ENCODE data around the gene OTUB2.

OTUB2 gene

GRCh38 chr14:94025720-94026119, 420 bp upstream of the OTUB2 start:
- H3K4me3 ChIP-seq (ENCODE audit: low read length) = no peak overlapping the region
- no peaks in the 10 kb centered on the region for H3K27me3 ChIP-seq (ENCODE audit: control insufficient read depth, insufficient read depth, low read length)
- H3K9me3 ChIP-seq (replicated peaks; ENCODE audit: low read length) = no peaks in the 10 kb centered on the region
- H3K4me2 ChIP-seq (ENCODE audit: low read length) = peak overlapping the region; percentile 16
- no peak overlapping the region for H3K9ac ChIP-seq (ENCODE audit: low read depth, low read length)
- no peaks in the 10 kb centered on the region for H3K4me1 ChIP-seq (ENCODE audit: control insufficient read depth, insufficient read depth, low read length)
- H3K36me3 ChIP-seq (ENCODE audit: insufficient read depth, low read length) = no peaks in the 10 kb centered on the region

- Histone ChIP-seq H3K9ac (ENCODE audit: low read depth, low read length) (no peak overlapping the region), H3K36me3 (ENCODE audit: insufficient read depth, low read length) (no peaks in the 10 kb centered on the region), H3K4me3 (ENCODE audit: low read length) (peak overlapping the region; percentile 68), H3K4me2 (ENCODE audit: low read length) (peak overlapping the region; percentile 46), H3K9me3 (replicated peaks; ENCODE audit: low read length) (no peaks in the 10 kb centered on the region), H3K4me1 (ENCODE audit: control insufficient read depth, insufficient read depth, low read length) (no peaks in the 10 kb centered on the region), H3K27me3 (ENCODE audit: control insufficient read depth, insufficient read depth, low read length) (no peaks in the 10 kb centered on the region)
Measured at GRCh38 chr14:94026889-94027469, 839 bp downstream of the OTUB2 start.

- H3K9me3 ChIP-seq (replicated peaks; ENCODE audit: low read length) = no peaks in the 10 kb centered on the region
- no peak overlapping the region for H3K9ac ChIP-seq (ENCODE audit: low read depth, low read length)
- no peak overlapping the region for H3K4me2 ChIP-seq (ENCODE audit: low read length)
- H3K4me3 ChIP-seq (ENCODE audit: low read length) = no peak overlapping the region
- no peaks in the 10 kb centered on the region for H3K27me3 ChIP-seq (ENCODE audit: control insufficient read depth, insufficient read depth, low read length)
- no peaks in the 10 kb centered on the region for H3K4me1 ChIP-seq (ENCODE audit: control insufficient read depth, insufficient read depth, low read length)
- no peaks in the 10 kb centered on the region for H3K36me3 ChIP-seq (ENCODE audit: insufficient read depth, low read length)
Measured at GRCh38 chr14:94027566-94028449, 1.7 kb downstream of the OTUB2 start.

- H3K36me3 ChIP-seq (ENCODE audit: insufficient read depth, low read length) = no peaks in the 10 kb centered on the region
- no peak overlapping the region for H3K4me3 ChIP-seq (ENCODE audit: low read length)
- no peaks in the 10 kb centered on the region for H3K27me3 ChIP-seq (ENCODE audit: control insufficient read depth, insufficient read depth, low read length)
- no peaks in the 10 kb centered on the region for H3K9me3 ChIP-seq (replicated peaks; ENCODE audit: low read length)
- no peaks in the 10 kb centered on the region for H3K4me1 ChIP-seq (ENCODE audit: control insufficient read depth, insufficient read depth, low read length)
- no peak overlapping the region for H3K9ac ChIP-seq (ENCODE audit: low read depth, low read length)
- no peak overlapping the region for H3K4me2 ChIP-seq (ENCODE audit: low read length)
Measured at GRCh38 chr14:94028450-94028826, 2.3 kb downstream of the OTUB2 start.

GRCh38 chr14:94029265-94029664, 3.1 kb downstream of the OTUB2 start:
- H3K4me2 ChIP-seq (ENCODE audit: low read length) = no peak overlapping the region
- H3K27me3 ChIP-seq (ENCODE audit: control insufficient read depth, insufficient read depth, low read length) = no peaks in the 10 kb centered on the region
- H3K4me1 ChIP-seq (ENCODE audit: control insufficient read depth, insufficient read depth, low read length) = no peaks in the 10 kb centered on the region
- H3K36me3 ChIP-seq (ENCODE audit: insufficient read depth, low read length) = no peaks in the 10 kb centered on the region
- no peak overlapping the region for H3K4me3 ChIP-seq (ENCODE audit: low read length)
- H3K9me3 ChIP-seq (replicated peaks; ENCODE audit: low read length) = no peaks in the 10 kb centered on the region
- H3K9ac ChIP-seq (ENCODE audit: low read depth, low read length) = no peak overlapping the region

GRCh38 chr14:94029671-94030203, 3.6 kb downstream of the OTUB2 start:
- no peaks in the 10 kb centered on the region for H3K36me3 ChIP-seq (ENCODE audit: insufficient read depth, low read length)
- H3K9me3 ChIP-seq (replicated peaks; ENCODE audit: low read length) = no peaks in the 10 kb centered on the region
- H3K9ac ChIP-seq (ENCODE audit: low read depth, low read length) = no peak overlapping the region
- H3K4me1 ChIP-seq (ENCODE audit: control insufficient read depth, insufficient read depth, low read length) = no peaks in the 10 kb centered on the region
- H3K27me3 ChIP-seq (ENCODE audit: control insufficient read depth, insufficient read depth, low read length) = no peaks in the 10 kb centered on the region
- H3K4me2 ChIP-seq (ENCODE audit: low read length) = no peak overlapping the region
- no peak overlapping the region for H3K4me3 ChIP-seq (ENCODE audit: low read length)

GRCh38 chr14:94030571-94030970, 4.4 kb downstream of the OTUB2 start:
- Histone ChIP-seq H3K4me3 (ENCODE audit: low read length) (no peak overlapping the region), H3K4me1 (ENCODE audit: control insufficient read depth, insufficient read depth, low read length) (no peaks in the 10 kb centered on the region)

GRCh38 chr14:94031161-94031882, 5.2 kb downstream of the OTUB2 start:
- Histone ChIP-seq H3K4me2 (ENCODE audit: low read length) (no peak overlapping the region), H3K9me3 (replicated peaks; ENCODE audit: low read length) (no peaks in the 10 kb centered on the region), H3K9ac (ENCODE audit: low read depth, low read length) (no peak overlapping the region), H3K36me3 (ENCODE audit: insufficient read depth, low read length) (no peaks in the 10 kb centered on the region), H3K4me1 (ENCODE audit: control insufficient read depth, insufficient read depth, low read length) (no peaks in the 10 kb centered on the region), H3K4me3 (ENCODE audit: low read length) (no peak overlapping the region), H3K27me3 (ENCODE audit: control insufficient read depth, insufficient read depth, low read length) (no peaks in the 10 kb centered on the region)

More at GRCh38 chr14:94030571-94030970, 4.4 kb downstream of the OTUB2 start:
- Histone ChIP-seq H3K4me2 (ENCODE audit: low read length) (no peak overlapping the region), H3K9ac (ENCODE audit: low read depth, low read length) (no peak overlapping the region), H3K27me3 (ENCODE audit: control insufficient read depth, insufficient read depth, low read length) (no peaks in the 10 kb centered on the region), H3K36me3 (ENCODE audit: insufficient read depth, low read length) (no peaks in the 10 kb centered on the region), H3K9me3 (replicated peaks; ENCODE audit: low read length) (no peaks in the 10 kb centered on the region)

GRCh38 chr14:94031883-94032279, 5.7 kb downstream of the OTUB2 start:
- no peaks in the 10 kb centered on the region for H3K27me3 ChIP-seq (ENCODE audit: control insufficient read depth, insufficient read depth, low read length)
- H3K9ac ChIP-seq (ENCODE audit: low read depth, low read length) = no peak overlapping the region
- no peaks in the 10 kb centered on the region for H3K36me3 ChIP-seq (ENCODE audit: insufficient read depth, low read length)
- H3K9me3 ChIP-seq (replicated peaks; ENCODE audit: low read length) = no peaks in the 10 kb centered on the region
- H3K4me1 ChIP-seq (ENCODE audit: control insufficient read depth, insufficient read depth, low read length) = no peaks in the 10 kb centered on the region
- no peak overlapping the region for H3K4me2 ChIP-seq (ENCODE audit: low read length)
- no peak overlapping the region for H3K4me3 ChIP-seq (ENCODE audit: low read length)

GRCh38 chr14:94034886-94035285, 8.7 kb downstream of the OTUB2 start:
- Histone ChIP-seq H3K4me1 (ENCODE audit: control insufficient read depth, insufficient read depth, low read length) (no peaks in the 10 kb centered on the region), H3K4me3 (ENCODE audit: low read length) (no peak overlapping the region), H3K9me3 (replicated peaks; ENCODE audit: low read length) (no peaks in the 10 kb centered on the region), H3K27me3 (ENCODE audit: control insufficient read depth, insufficient read depth, low read length) (no peaks in the 10 kb centered on the region), H3K4me2 (ENCODE audit: low read length) (no peak overlapping the region), H3K36me3 (ENCODE audit: insufficient read depth, low read length) (no peaks in the 10 kb centered on the region), H3K9ac (ENCODE audit: low read depth, low read length) (no peak overlapping the region)

- H3K4me2 ChIP-seq (ENCODE audit: low read length) = no peak overlapping the region
- no peaks in the 10 kb centered on the region for H3K9me3 ChIP-seq (replicated peaks; ENCODE audit: low read length)
- H3K27me3 ChIP-seq (ENCODE audit: control insufficient read depth, insufficient read depth, low read length) = no peaks in the 10 kb centered on the region
- no peaks in the 10 kb centered on the region for H3K36me3 ChIP-seq (ENCODE audit: insufficient read depth, low read length)
- H3K4me1 ChIP-seq (ENCODE audit: control insufficient read depth, insufficient read depth, low read length) = peaks cover 1% of the 10 kb centered on the region
- H3K9ac ChIP-seq (ENCODE audit: low read depth, low read length) = no peak overlapping the region
- H3K4me3 ChIP-seq (ENCODE audit: low read length) = no peak overlapping the region
Measured at GRCh38 chr14:94036313-94037167, 10.4 kb downstream of the OTUB2 start.

All from skeletal muscle satellite cell (primary cell).